Liver (tissue), 9 donors: Measurements from ENCODE around the gene ABCA6. TPM values are rescaled to one million over a fixed set of nuclear protein-coding genes. Genes with fewer than 3 reads are reported as not detected.
"Not testable (repeated sequence)": the region's sequence is repeated elsewhere in the genome, so short reads cannot be mapped to it uniquely, and the experiment has no call there.

Experiments
- DNase-seq: peaks from one replicate; pipeline ENCODE4 v3.0.0-alpha.2; 2017; ENCODE audit warnings: low spot score
- H3K27ac ChIP-seq, 2 donors: one replicate each; pipeline ENCODE4 v1.7.0; 2013; ENCODE audit warnings: inconsistent platforms in 2 of 2, low read length in 2 of 2, control low read depth in 1 of 2, low read depth in 1 of 2, mild to moderate bottlenecking in 1 of 2
- H3K27me3 ChIP-seq, 4 donors: one replicate each; pipeline versions ENCODE4 v1.6.1 to v1.7.0; 2013; ENCODE audit warnings: low read length in 3 of 4, inconsistent platforms in 1 of 4, mild to moderate bottlenecking in 1 of 4, moderate library complexity in 1 of 4; ENCODE audit not compliant: control insufficient read depth in 4 of 4, insufficient read depth in 4 of 4
- H3K36me3 ChIP-seq, 4 donors: one replicate each; pipeline versions ENCODE4 v1.6.1 to v1.7.0; 2013; ENCODE audit warnings: low read length in 3 of 4, mild to moderate bottlenecking in 3 of 4, low read depth in 1 of 4, moderate library complexity in 1 of 4; ENCODE audit not compliant: control insufficient read depth in 4 of 4, insufficient read depth in 3 of 4
- H3K4me1 ChIP-seq, 4 donors: one replicate each; pipeline versions ENCODE4 v1.6.1 to v1.7.0; 2013; ENCODE audit warnings: low read length in 3 of 4, mild to moderate bottlenecking in 3 of 4, moderate library complexity in 1 of 4; ENCODE audit not compliant: control insufficient read depth in 4 of 4, insufficient read depth in 4 of 4
- H3K4me3 ChIP-seq, 3 donors: one replicate each; pipeline versions ENCODE4 v1.6.1 to v1.7.0; 2013; ENCODE audit warnings: low read length in 3 of 3, control low read depth in 1 of 3, low read depth in 1 of 3, mild to moderate bottlenecking in 1 of 3
- H3K9ac ChIP-seq, 2 donors: one replicate each; pipeline ENCODE4 v1.7.0; 2013; ENCODE audit warnings: low read length in 2 of 2, mild to moderate bottlenecking in 2 of 2, moderate library complexity in 2 of 2, control low read depth in 1 of 2, low read depth in 1 of 2
- H3K9me3 ChIP-seq, 4 donors: one replicate each; pipeline versions ENCODE4 v1.6.1 to v1.7.0; 2013; ENCODE audit warnings: low read length in 3 of 4; ENCODE audit not compliant: control insufficient read depth in 4 of 4
- ATF3 ChIP-seq: IDR thresholded peaks from 2 replicates; pipeline ENCODE4 v1.6.1; 2016; ENCODE audit warnings: antibody characterized with exemption
- CTCF ChIP-seq: fragments of 150-350 bp; IDR thresholded peaks from 2 replicates; pipeline ENCODE4 v1.5.1; 2017; ENCODE audit warnings: improper control_type of control experiment, low read depth, low read length; ENCODE audit not compliant: missing input control
- EGR1 ChIP-seq, 2 donors: IDR thresholded peaks; 2 replicates each; pipeline ENCODE4 v1.6.1; 2016 to 2018; ENCODE audit warnings: antibody characterized with exemption in 2 of 2, low read depth in 2 of 2
- FOXA1 ChIP-seq: IDR thresholded peaks from 2 replicates; pipeline ENCODE4 v1.6.1; 2016; ENCODE audit warnings: antibody characterized with exemption
- FOXA2 ChIP-seq: IDR thresholded peaks from 2 replicates; pipeline ENCODE4 v1.6.1; 2016; ENCODE audit warnings: antibody characterized with exemption
- GABPA ChIP-seq, 2 donors: IDR thresholded peaks in 1 of 2; conservative IDR thresholded peaks in 1 of 2; 2 replicates each; pipeline ENCODE4 v1.6.1; 2016; ENCODE audit warnings: antibody characterized with exemption in 2 of 2, mild to moderate bottlenecking in 1 of 2, moderate library complexity in 1 of 2
- HNF4A ChIP-seq, 2 donors: conservative IDR thresholded peaks; 2 replicates each; pipeline ENCODE4 v1.6.1; 2016; ENCODE audit warnings: antibody characterized with exemption in 2 of 2, mild to moderate bottlenecking in 2 of 2
- HNF4G ChIP-seq: IDR thresholded peaks from 2 replicates; pipeline ENCODE4 v1.6.1; 2016; ENCODE audit warnings: antibody characterized with exemption
- JUND ChIP-seq, 2 donors: IDR thresholded peaks; 2 replicates each; pipeline ENCODE4 v1.6.1; 2016; ENCODE audit warnings: antibody characterized with exemption in 2 of 2
- MAX ChIP-seq: IDR thresholded peaks from 2 replicates; pipeline ENCODE4 v1.6.1; 2016; ENCODE audit warnings: antibody characterized with exemption
- NR2F2 ChIP-seq: IDR thresholded peaks from 2 replicates; pipeline ENCODE4 v1.6.1; 2016; ENCODE audit warnings: antibody characterized with exemption
- RAD21 ChIP-seq, 2 donors: IDR thresholded peaks; 2 replicates each; pipeline ENCODE4 v1.6.1; 2016; ENCODE audit warnings: antibody characterized with exemption in 2 of 2, mild to moderate bottlenecking in 2 of 2
- REST ChIP-seq: IDR thresholded peaks from 2 replicates; pipeline ENCODE4 v1.6.1; 2016; ENCODE audit warnings: antibody characterized with exemption, mild to moderate bottlenecking
- RXRA ChIP-seq, 2 donors: IDR thresholded peaks; 2 replicates each; pipeline ENCODE4 v1.6.1; 2017 to 2018; ENCODE audit warnings: antibody characterized with exemption in 2 of 2, mild to moderate bottlenecking in 1 of 2
- SP1 ChIP-seq: IDR thresholded peaks from 2 replicates; pipeline ENCODE4 v1.6.1; 2018; ENCODE audit warnings: antibody characterized with exemption, mild to moderate bottlenecking
- TAF1 ChIP-seq: conservative IDR thresholded peaks from 2 replicates; pipeline ENCODE4 v1.6.1; 2016; ENCODE audit warnings: antibody characterized with exemption, mild to moderate bottlenecking
- YY1 ChIP-seq: IDR thresholded peaks from 2 replicates; pipeline ENCODE4 v1.6.1; 2016; ENCODE audit warnings: antibody characterized with exemption, mild to moderate bottlenecking
- ZBTB33 ChIP-seq: IDR thresholded peaks from 2 replicates; pipeline ENCODE4 v1.6.1; 2016; ENCODE audit warnings: antibody characterized with exemption
- WGBS: extraction: QIAGEN DNeasy Blood & Tissue Kit; methylation state at CpG from one replicate; pipeline ENCODE4 v1.1.7; 2013; 5-methylcytosine and 5-hydroxymethylcytosine counted together
- polyA plus RNA-seq, 2 donors: library from polyadenylated mRNA; stranded (reverse) in 1 of 2; unstranded in 1 of 2; fragments of 200-250 nt in 1 of 2; fragments of >200 nt in 1 of 2; fragmentation: Nextera tagmentation in 1 of 2; extraction: Ambion mirVana in 1 of 2; gene quantifications; one replicate each; pipeline versions ENCODE4 v1.2.1 to v1.2.3, GENCODE V29; 2013 to 2015
- total RNA-seq, 2 donors: library from RNA; depleted of rRNA; stranded (reverse); fragments of >200 nt; gene quantifications; one replicate each; pipeline ENCODE4 v1.2.3, GENCODE V29; 2014
- donor health status: healthy.
- donor health status: healthy.
- donor health status: healthy.
- donor health status: healthy.
- donor health status: healthy.

Gene ABCA6
- total and polyA plus RNA-seq, 4 donors = 37.5 to 158 (median 47.5) TPM

DNA sequence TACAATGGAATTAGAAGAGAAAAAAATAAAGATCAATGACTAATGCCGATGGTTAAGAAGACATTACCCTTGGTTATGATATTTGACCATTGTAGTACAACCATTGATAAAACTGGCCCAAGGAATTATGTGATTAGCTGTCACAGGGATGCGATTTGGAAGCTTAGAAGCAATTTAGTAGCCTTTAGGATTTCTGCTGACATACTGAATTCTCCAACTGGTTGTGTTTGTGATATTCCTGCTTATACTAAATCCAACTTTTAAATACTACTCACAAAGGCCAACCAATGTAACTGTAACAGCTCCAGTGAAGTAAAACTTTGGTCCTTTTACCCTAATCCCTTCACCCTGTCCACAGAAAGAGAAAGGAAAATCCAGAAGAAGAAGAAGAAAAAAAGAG, 31.4 kb upstream of the ABCA6 start:
- Histone ChIP-seq H3K4me3 (no peak overlapping the region), H3K27ac (no peak overlapping the region)
- TF ChIP-seq NR2F2 (no peak), ATF3 (no peak), FOXA1 (no peak), HNF4A (conservative IDR thresholded peaks at IDR 0.05) (no peak), EGR1 (IDR thresholded peaks at IDR 0.05; ENCODE audit: low read depth in 2 of 2) (no peak), JUND (IDR thresholded peaks at IDR 0.05) (no peak), CTCF (no peak), HNF4G (no peak), MAX (no peak), FOXA2 (no peak), SP1 (no peak), RXRA (IDR thresholded peaks at IDR 0.05) (no peak), TAF1 (no peak), YY1 (no peak), RAD21 (IDR thresholded peaks at IDR 0.05) (no peak), ZBTB33 (no peak), REST (no peak)

DNA sequence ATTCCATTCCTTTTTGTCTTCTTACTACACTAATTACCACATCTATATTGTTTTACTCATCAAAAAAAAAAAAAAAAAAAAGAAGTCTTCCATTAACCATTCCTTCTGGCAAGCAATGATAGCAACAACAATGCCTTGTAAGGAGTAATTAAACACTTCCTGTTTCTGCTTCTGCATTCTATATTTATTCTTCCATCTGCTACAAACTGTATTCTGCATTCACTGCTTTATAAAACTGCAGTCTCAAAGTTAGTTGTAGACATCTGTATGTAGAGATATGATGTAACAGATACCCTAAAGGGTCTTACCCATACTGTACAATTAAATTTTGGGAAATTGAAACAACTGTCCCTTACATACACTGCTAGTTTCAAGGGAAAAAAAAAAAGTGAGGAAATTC, 28.7 kb upstream of the ABCA6 start:
- no peak overlapping the region for H3K4me3 ChIP-seq
- H3K27ac ChIP-seq = no peak overlapping the region
- no peaks in the 10 kb centered on the region for H3K9me3 ChIP-seq
- no peak overlapping the region for H3K9ac ChIP-seq
- no peaks in the 10 kb centered on the region for H3K27me3 ChIP-seq
- no peak for DNase-seq
- no peaks in the 10 kb centered on the region for H3K4me1 ChIP-seq
- TF ChIP-seq FOXA2 (no peak), SP1 (no peak), CTCF (no peak), MAX (no peak), RXRA (IDR thresholded peaks at IDR 0.05) (no peak), HNF4A (conservative IDR thresholded peaks at IDR 0.05) (no peak), EGR1 (IDR thresholded peaks at IDR 0.05; ENCODE audit: low read depth in 2 of 2) (no peak), RAD21 (IDR thresholded peaks at IDR 0.05) (no peak), HNF4G (no peak), GABPA (IDR thresholded peaks at IDR 0.05 in 1 of 2, conservative IDR thresholded peaks at IDR 0.05 in 1 of 2) (no peak), YY1 (no peak)
- peaks cover 0 to 7% (median 0%) of the 10 kb centered on the region in 4 donors for H3K36me3 ChIP-seq

More for the DNA sequence above, 31.4 kb upstream of the ABCA6 start:
- no peak for DNase-seq
- H3K9ac ChIP-seq = no peak overlapping the region
- no peaks in the 10 kb centered on the region for H3K9me3 ChIP-seq
- 93% methylated on average over 2 of the region's 2 CpGs for WGBS
- peaks cover 0 to 1% (median 0%) of the 10 kb centered on the region in 4 donors for H3K4me1 ChIP-seq
- peaks cover 0 to 5% (median 0%) of the 10 kb centered on the region in 4 donors for H3K36me3 ChIP-seq
- no peaks in the 10 kb centered on the region for H3K27me3 ChIP-seq

GRCh38 chr17:69168642-69169041, 26.9 kb upstream of the ABCA6 start:
- not testable (repeated sequence) for H3K36me3 ChIP-seq, H3K27me3 ChIP-seq, H3K4me3 ChIP-seq, H3K4me1 ChIP-seq, DNase-seq, H3K9me3 ChIP-seq, H3K9ac ChIP-seq, H3K27ac ChIP-seq
